GM10266 (cell line): Measurements from ENCODE around the gene CERKL.

ENCODE experiments used
- DNase-seq: peaks from one replicate; pipeline ENCODE4 v3.0.0; 2012; ENCODE audit errors: extremely low spot score
- TF ChIP-seq, protein P1 (sequence below): IDR thresholded peaks from 2 replicates; pipeline ENCODE4 v1.5.1; 2012; ENCODE audit warnings: mild to moderate bottlenecking, low read depth; ENCODE audit not compliant: control insufficient read depth, insufficient read depth; ENCODE audit errors: missing control alignments

The CERKL gene

DNA sequence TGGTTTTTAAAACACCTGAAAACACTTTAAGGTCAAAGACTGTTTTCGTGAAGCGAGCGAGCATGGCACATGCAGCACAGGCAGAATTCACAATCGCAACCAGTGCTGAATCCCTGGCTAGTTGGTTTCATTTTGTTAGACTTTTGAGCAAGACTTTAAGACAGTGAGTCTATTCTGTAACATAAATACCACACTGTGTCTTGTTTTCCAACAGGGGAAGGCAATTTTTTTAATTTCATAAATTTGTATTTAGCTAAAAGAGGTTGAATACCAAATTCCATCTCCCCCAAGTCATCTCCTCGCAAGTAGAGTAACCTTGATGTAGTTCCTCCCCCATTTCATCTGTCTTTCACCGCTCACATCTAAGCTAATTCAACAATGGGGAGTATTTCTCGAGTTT, 1.4 kb downstream of the CERKL start:
- no peak for DNase-seq
- TF ChIP-seq, protein P1, sequence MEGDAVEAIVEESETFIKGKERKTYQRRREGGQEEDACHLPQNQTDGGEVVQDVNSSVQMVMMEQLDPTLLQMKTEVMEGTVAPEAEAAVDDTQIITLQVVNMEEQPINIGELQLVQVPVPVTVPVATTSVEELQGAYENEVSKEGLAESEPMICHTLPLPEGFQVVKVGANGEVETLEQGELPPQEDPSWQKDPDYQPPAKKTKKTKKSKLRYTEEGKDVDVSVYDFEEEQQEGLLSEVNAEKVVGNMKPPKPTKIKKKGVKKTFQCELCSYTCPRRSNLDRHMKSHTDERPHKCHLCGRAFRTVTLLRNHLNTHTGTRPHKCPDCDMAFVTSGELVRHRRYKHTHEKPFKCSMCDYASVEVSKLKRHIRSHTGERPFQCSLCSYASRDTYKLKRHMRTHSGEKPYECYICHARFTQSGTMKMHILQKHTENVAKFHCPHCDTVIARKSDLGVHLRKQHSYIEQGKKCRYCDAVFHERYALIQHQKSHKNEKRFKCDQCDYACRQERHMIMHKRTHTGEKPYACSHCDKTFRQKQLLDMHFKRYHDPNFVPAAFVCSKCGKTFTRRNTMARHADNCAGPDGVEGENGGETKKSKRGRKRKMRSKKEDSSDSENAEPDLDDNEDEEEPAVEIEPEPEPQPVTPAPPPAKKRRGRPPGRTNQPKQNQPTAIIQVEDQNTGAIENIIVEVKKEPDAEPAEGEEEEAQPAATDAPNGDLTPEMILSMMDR, result no peak

DNA sequence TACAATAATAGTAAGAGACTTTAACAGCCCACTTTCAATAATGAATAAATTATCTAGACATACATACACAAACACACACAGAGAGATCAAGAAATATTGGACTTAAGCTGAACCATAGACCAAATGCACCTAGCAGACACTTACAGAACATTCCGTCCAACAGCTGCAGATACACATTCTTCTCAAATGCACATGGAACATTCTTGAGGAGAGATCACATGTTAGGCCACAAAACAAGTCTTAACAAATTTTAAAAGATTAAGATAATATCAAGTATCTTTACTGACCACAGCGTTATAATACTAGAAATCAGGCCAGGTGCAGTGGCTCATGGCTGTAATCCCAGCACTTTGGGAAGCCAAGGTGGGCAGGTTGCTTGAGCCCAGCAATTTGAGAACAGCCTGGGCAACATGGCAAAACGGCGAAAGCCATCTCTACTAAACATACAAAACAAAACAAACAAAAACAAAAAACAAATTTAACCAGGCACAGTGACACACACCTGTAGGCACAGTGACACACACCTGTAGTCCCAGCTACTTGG, 7.4 kb downstream of the CERKL start:
- TF ChIP-seq, protein P1, result no peak
- DNase-seq, result no peak

DNA sequence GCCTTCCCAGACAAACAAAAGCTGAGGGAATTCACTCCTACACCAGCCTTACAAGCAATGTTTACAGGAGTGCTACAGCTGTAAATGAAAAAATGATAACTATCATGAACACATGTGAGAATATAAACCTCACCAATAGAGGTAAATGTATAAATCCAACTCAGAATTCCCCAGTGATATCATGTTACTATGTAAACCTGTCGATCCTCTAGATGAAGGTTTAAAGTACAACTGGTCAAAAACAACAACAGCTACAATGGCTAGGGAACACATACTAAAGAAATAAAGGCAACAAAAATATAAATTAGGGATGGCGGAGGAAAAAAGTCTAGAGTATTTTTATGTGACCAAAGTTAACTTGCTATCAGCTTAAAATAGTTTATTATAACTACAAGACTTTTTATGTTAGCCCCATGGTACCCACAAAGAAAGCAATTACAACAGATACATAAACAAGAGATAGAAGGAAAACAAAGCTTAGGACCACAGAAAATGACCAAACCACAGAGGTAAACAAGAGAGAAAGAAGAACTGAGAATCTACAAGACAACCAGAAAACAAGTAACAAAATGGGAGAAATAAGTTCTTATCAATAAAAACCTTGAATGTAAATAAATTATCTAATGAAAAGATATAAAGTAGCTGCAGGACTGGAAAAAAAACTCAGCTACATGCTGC, 8.3 kb downstream of the CERKL start:
- TF ChIP-seq, protein P1, result no peak
- DNase-seq, result no peak

DNA sequence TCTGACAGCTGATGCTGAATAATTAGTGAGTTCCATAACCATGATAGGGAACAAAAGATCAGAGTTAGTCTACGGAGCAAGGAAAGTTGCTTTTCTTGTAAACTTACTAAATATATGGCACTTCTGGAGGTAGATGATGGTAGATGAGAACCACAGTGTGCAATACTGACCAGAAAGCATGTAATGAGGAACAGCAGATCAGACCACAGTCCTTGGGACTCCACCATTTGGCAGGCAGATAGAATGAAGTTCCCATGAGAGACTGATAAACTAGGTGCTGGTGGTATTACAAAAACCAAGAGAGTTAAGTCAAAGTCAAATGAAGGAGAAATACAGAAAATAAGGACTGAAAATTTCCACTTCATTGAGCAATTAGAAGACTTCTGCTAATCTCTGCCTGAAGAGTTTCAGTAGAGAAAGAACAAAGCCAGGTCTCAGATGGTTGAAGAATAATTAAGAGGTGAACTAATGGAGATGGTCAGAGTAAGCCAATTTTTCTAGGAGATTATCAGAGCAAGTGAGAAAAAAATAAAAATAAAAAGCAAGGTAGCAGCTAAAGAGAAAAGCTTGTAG, 10.4 kb downstream of the CERKL start:
- DNase-seq, result no peak
- TF ChIP-seq, protein P1, result no peak

DNA sequence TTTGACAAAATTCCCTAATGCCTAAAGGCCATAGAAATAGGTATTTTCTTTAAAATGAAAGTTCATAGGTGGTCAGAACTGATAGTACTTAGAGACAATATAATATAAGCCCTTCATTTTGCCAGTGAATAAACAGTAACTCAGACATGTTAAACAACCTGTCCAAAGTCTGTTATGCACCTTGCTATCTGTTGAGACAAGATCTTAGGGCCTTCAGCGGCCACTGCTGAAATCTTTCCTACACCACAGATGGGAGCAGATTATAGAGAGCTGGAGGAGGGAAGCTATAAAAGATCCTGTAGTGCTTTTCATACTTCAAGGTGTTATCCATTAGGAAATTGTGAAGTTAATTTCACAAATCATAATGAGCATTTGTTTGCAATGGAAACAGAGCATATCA, 13.8 kb downstream of the CERKL start:
- DNase-seq, result no peak
- TF ChIP-seq, protein P1, result no peak

DNA sequence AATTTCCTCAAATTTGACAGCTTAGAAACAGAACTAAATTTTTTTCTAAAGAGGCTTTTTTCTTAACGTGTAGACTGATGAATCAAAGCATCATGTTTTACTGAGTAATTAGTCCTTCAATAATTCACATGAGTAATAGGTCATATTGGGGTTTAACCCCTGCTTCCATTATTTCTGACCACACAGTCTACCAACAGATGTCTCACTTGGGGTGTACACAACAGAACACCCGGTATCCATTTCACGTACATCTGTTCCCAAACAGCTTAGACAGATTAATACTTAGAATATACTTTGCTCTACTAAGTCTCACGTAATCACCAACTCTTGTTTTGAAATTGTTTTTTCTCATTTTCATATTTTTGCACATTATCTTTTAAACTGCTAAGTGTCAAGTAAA, 14.8 kb downstream of the CERKL start:
- TF ChIP-seq, protein P1, result no peak
- DNase-seq, result no peak

DNA sequence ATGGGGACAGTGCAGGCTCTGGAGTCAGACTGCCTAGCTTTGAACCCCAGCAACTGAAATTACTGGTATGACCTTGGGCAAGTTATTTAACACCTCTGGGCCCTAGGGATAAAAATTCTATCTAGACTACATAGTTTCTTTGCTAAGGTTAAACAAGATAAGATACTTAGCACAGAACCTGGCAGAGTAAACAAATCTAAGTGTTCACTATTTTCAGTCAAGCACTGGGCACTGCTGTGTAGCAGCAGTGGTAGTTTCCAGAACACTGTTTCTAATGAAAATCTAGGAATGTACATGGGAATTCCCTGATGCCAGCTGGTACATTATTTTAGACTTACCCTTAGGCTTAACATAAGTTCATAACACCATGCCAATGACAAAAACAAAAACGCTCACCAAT, 17.2 kb downstream of the CERKL start:
- DNase-seq, result no peak
- TF ChIP-seq, protein P1, result no peak
